Urinary bladder (tissue), 4 donors: ENCODE data around the gene CCL4. TPM values are rescaled to one million over a fixed set of nuclear protein-coding genes. Genes with fewer than 3 reads are reported as not detected.

Experiments
- DNase-seq: peaks from one replicate; pipeline ENCODE4 v3.0.0-alpha.2; 2015; ENCODE audit errors: extremely low spot score
- H3K27ac ChIP-seq: one replicate; pipeline ENCODE4 v1.5.1; 2013; ENCODE audit warnings: low read depth, mild to moderate bottlenecking, moderate library complexity
- H3K36me3 ChIP-seq: one replicate; pipeline ENCODE4 v1.6.1; 2013; ENCODE audit warnings: mild to moderate bottlenecking, moderate library complexity; ENCODE audit not compliant: insufficient read depth
- H3K4me1 ChIP-seq: one replicate; pipeline ENCODE4 v1.6.1; 2013; ENCODE audit warnings: mild to moderate bottlenecking, moderate library complexity; ENCODE audit not compliant: insufficient read depth
- H3K4me3 ChIP-seq: one replicate; pipeline ENCODE4 v1.5.1; 2013; ENCODE audit warnings: low read depth, low read length
- WGBS: extraction: QIAGEN DNeasy Blood & Tissue Kit; methylation state at CpG from one replicate; pipeline ENCODE4 v1.1.7; 2013; 5-methylcytosine and 5-hydroxymethylcytosine counted together
- polyA plus RNA-seq: library from polyadenylated mRNA; stranded (reverse); fragments of 200-250 nt; gene quantifications from one replicate; pipeline ENCODE4 v1.2.3, GENCODE V29; 2013
- small RNA-seq: library from RNA; depleted of rRNA; stranded (forward); fragments of <200 nt; gene quantifications from one replicate; pipeline ENCODE3, GENCODE V24; 2014
- total RNA-seq: library from RNA; depleted of rRNA; stranded (reverse); fragments of >200 nt; gene quantifications from one replicate; pipeline ENCODE4 v1.2.3, GENCODE V29; 2014
- donor health status: healthy with polysubstance abuse.
- donor health status: healthy.

The CCL4 gene
- total and polyA plus RNA-seq, 2 donors = 2.4 to 3.1 TPM

DNA sequence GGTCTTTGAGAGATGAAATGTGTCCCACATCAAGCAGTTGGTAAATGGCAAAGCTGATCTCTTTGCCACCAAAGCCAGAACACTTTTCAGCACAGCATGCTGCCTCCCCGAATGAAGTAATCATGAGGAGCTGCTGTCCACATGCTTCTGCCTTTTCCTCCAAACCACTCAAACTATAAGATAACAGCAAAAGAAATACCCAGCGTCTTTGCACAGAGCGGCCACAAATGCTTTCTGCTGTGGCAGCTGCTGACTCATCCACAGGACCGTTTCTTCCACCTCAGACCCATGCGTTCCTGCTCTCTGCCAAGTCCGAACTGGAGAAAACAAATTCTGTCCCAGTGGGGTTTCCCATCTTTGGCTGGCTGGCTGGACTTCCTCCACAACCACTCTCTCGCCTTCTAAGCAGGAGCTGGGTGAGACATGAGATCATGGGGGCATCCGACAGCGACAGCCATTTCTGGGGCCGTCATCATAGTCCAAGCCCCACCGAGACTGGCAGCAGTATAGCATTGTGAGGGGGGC is 45.7 kb downstream of the CCL4 start:
- Histone ChIP-seq H3K27ac (no peak overlapping the region), H3K36me3 (no peaks in the 10 kb centered on the region), H3K4me3 (no peak overlapping the region), H3K4me1 (no peaks in the 10 kb centered on the region)
- DNase-seq = no peak
- WGBS = 46% methylated on average over 11 of the region's 11 CpGs

DNA sequence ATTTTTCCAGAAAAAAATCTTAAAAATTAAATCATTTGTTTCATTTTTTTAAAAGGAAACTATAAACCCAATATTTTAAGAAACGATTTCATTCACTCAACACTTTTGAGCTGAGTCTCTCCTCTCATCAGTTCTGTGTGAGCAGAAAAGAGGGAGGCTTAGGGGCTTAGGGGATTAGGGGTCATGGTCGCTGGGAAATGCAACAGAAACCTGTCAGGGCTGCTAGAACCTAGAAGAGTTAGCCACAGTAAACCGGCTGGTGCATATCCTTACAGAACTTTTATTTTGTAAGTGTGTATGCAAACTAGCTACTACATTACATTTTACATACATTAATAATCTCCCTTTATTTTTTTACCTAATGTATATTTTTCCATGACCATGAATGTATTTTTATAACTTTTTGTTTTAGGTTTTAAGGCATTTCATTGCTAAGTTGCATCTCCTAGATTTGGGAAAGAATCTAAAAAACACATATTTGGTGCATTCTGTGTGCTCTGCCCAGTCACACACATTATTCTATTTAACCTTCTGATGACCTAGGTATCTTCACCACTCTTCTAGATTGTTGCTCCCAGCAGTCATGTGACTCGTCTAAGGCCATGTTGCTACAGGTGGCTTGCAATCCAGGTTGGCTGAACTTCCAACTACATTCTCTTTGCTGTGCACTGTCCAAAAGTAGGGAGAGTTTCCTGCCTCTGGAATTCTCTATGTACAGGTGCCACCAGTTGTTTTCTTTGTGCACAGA is 48.4 kb downstream of the CCL4 start:
- no peak for DNase-seq
- Histone ChIP-seq H3K36me3 (no peaks in the 10 kb centered on the region), H3K27ac (no peak overlapping the region), H3K4me1 (no peaks in the 10 kb centered on the region), H3K4me3 (no peak overlapping the region)
- 40% methylated on average over 4 of the region's 4 CpGs for WGBS

DNA sequence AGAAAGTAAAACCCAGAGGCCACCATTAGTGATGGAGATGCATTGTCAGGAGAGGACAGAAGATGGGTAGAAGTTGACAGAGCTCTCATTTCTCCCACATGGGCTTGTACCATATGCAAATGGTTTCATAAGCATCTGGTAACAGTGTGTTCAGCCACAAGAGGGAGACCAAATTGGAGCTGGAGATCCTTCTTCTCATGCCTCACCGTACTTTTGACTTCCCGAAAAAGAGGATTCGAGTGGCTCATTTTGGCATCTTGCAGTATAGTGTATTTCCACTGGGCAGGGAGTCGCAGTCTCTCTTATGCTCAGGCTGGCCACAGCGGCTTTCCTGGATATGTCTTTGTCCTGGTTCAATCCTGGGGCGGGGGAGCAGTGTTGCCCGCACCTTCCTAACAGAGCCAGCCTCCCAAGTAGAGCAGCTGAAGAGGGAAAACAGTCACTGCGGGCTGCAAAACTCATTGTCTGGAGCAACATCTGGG is 49.1 kb downstream of the CCL4 start:
- DNase-seq = no peak
- Histone ChIP-seq H3K4me3 (no peak overlapping the region), H3K36me3 (no peaks in the 10 kb centered on the region), H3K4me1 (no peaks in the 10 kb centered on the region), H3K27ac (no peak overlapping the region)
- 81% methylated on average over 8 of the region's 8 CpGs for WGBS

DNA sequence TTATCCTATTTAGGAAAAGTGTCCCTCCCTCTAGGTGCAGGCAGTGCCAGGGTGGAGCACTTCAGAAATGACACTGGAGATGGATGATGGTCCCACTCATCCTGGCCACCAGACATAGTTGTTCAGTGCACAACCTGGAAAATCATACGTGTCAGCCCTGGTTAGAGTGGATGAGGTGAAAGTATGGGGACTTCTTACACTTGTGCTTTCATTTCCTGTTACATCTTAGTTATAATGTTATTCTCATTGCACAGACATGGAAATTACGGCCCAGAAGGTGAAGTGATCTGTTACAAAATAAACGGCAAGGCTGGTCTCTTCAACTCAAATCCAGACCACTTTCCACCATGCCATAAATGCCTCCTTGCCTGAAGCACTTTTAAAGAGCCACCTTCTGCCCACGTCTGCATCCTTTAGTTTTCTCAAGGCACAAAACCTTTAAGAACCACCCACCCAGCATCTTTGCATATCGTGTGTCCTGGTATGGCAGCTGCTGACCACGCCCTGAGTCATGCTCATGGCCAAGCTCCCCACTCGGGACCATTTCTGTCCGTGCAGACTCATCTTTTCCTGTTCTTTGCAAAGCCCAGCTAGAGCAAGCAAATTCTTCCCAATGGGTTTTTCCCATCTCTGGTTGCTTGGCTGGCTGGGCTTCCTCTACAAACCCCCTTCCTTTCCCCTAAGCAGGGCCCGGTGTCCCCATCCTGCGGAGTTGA is 50.4 kb downstream of the CCL4 start:
- no peaks in the 10 kb centered on the region for H3K36me3 ChIP-seq
- no peak for DNase-seq
- 66% methylated on average over 10 of the region's 10 CpGs for WGBS
- H3K4me1 ChIP-seq = no peaks in the 10 kb centered on the region
- no peak overlapping the region for H3K27ac ChIP-seq
- no peak overlapping the region for H3K4me3 ChIP-seq

Small RNAs within 50 kb of the gene (small RNA-seq; reads per million reads assigned to genes)
- not detected for gene RN7SL301P

Other genes starting within 250 kb of the CCL4 start
- not detected for gene HEATR9, start 234.9 kb upstream of the CCL4 start, total RNA-seq
- gene HEATR9, start 234.9 kb upstream of the CCL4 start, polyA plus RNA-seq = not detected
- 0.58 TPM for gene CCL5, start 223.5 kb upstream of the CCL4 start, total RNA-seq
- gene CCL5, start 223.5 kb upstream of the CCL4 start, polyA plus RNA-seq = 4.8 TPM
- gene RDM1, start 173.1 kb upstream of the CCL4 start, total RNA-seq = 1.2 TPM
- gene RDM1, start 173.1 kb upstream of the CCL4 start, polyA plus RNA-seq = 0.14 TPM
- not detected for gene LYZL6, start 160.1 kb upstream of the CCL4 start, total RNA-seq
- gene LYZL6, start 160.1 kb upstream of the CCL4 start, polyA plus RNA-seq = not detected
- gene CCL16, start 122.3 kb upstream of the CCL4 start, total RNA-seq = 0.21 TPM
- 0.29 TPM for gene CCL16, start 122.3 kb upstream of the CCL4 start, polyA plus RNA-seq
- gene CCL14, start 117.1 kb upstream of the CCL4 start, total RNA-seq = 3.3 TPM
- gene CCL14, start 117.1 kb upstream of the CCL4 start, polyA plus RNA-seq = 184 TPM
- 6.2 TPM for gene CCL15, start 102.3 kb upstream of the CCL4 start, total RNA-seq
- 1.3 TPM for gene CCL15, start 102.3 kb upstream of the CCL4 start, polyA plus RNA-seq
- gene CCL23, start 85.9 kb upstream of the CCL4 start, total RNA-seq = 0.85 TPM
- 16.9 TPM for gene CCL23, start 85.9 kb upstream of the CCL4 start, polyA plus RNA-seq
- not detected for gene CCL18, start 39.6 kb upstream of the CCL4 start, total RNA-seq
- 1.5 TPM for gene CCL18, start 39.6 kb upstream of the CCL4 start, polyA plus RNA-seq
- gene CCL3, start 13.7 kb upstream of the CCL4 start, total RNA-seq = 3.6 TPM
- 2.6 TPM for gene CCL3, start 13.7 kb upstream of the CCL4 start, polyA plus RNA-seq
- 2.1 TPM for gene TBC1D3B, start 72.8 kb downstream of the CCL4 start, total RNA-seq
- gene TBC1D3B, start 72.8 kb downstream of the CCL4 start, polyA plus RNA-seq = 2.1 TPM
- 0.69 TPM for gene CCL3L1, start 92.9 kb downstream of the CCL4 start, total RNA-seq
- 0.11 TPM for gene CCL3L1, start 92.9 kb downstream of the CCL4 start, polyA plus RNA-seq
- 2.0 TPM for gene CCL4L2, start 107.2 kb downstream of the CCL4 start, total RNA-seq
- gene CCL4L2, start 107.2 kb downstream of the CCL4 start, polyA plus RNA-seq = 0.25 TPM
- not detected for gene TBC1D3I, start 160.7 kb downstream of the CCL4 start, total RNA-seq
- gene TBC1D3I, start 160.7 kb downstream of the CCL4 start, polyA plus RNA-seq = not detected
- not detected for gene TBC1D3G, start 220.1 kb downstream of the CCL4 start, total RNA-seq
- not detected for gene TBC1D3G, start 220.1 kb downstream of the CCL4 start, polyA plus RNA-seq